Measurements from ENCODE around the gene CAMK1. TPM values are rescaled to one million over a fixed set of nuclear protein-coding genes. Genes with fewer than 3 reads are reported as not detected.
A peak's percentile ranks its signal among the peaks of the same experiment; 100 is the strongest.

CAMK1 gene
- total RNA-seq, 2 donors from 2014 or later, result 10.9 to 34.9 TPM

DNA sequence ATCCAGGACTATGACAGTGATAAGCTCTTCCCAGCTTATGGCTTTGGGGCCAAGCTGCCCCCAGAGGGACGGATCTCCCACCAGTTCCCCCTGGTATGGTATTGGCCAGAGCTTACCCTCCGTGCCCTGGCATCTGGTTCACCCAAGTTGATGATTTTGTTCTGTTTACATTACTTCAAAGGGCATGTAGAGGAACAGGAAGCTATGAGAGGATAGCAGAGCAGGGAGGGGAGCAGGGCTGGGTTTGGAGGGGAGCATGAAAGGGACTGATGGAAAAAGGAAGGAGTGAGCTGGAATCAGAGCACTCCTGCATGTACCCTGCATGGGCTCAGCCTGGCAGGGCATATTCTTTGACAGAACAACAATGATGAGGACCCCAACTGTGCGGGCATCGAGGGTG is 51.6 kb downstream of the CAMK1 start:
- no peaks in the 10 kb centered on the region for H3K9me3 ChIP-seq
- H3K36me3 ChIP-seq (replicated peaks in 1 of 2; ENCODE audit: insufficient read depth in 1 of 2, low read depth in 2 of 2), result no peaks in the 10 kb centered on the region
- DNase-seq, result no peak
- WGBS, 2 donors, result 48 to 49% methylated on average over 4 of the region's 4 CpGs
- TF ChIP-seq POLR2A (IDR thresholded peaks at IDR 0.05), result no peak
- TF ChIP-seq, protein P1, sequence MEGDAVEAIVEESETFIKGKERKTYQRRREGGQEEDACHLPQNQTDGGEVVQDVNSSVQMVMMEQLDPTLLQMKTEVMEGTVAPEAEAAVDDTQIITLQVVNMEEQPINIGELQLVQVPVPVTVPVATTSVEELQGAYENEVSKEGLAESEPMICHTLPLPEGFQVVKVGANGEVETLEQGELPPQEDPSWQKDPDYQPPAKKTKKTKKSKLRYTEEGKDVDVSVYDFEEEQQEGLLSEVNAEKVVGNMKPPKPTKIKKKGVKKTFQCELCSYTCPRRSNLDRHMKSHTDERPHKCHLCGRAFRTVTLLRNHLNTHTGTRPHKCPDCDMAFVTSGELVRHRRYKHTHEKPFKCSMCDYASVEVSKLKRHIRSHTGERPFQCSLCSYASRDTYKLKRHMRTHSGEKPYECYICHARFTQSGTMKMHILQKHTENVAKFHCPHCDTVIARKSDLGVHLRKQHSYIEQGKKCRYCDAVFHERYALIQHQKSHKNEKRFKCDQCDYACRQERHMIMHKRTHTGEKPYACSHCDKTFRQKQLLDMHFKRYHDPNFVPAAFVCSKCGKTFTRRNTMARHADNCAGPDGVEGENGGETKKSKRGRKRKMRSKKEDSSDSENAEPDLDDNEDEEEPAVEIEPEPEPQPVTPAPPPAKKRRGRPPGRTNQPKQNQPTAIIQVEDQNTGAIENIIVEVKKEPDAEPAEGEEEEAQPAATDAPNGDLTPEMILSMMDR (IDR thresholded peaks at IDR 0.05), result no peak
- H3K4me1 ChIP-seq, result peaks cover 6% of the 10 kb centered on the region
- no peak overlapping the region for H3K27ac ChIP-seq
- no peak for ATAC-seq
- intact Hi-C loops (cut with DNase I), result no loop called here
- no peaks in the 10 kb centered on the region for H3K27me3 ChIP-seq
- H3K4me3 ChIP-seq, result no peak overlapping the region

DNA sequence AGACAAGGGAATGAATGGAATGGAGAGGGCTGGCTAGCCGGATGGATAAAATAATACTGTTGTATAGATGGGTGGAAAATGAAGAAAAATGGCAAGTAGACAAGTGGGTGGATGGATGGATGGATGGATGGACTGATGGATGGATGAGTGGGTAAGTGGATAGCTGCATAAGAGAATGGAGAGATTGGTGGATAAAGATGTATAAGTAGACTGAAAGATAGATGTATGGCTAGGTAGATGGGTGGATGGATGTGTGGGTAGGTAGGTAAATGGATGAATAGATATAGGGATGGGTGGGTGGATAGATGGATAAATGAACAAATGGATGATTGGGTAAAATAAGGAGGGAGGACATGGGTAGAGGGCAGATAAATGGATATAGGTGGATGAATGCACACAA is 52.2 kb downstream of the CAMK1 start:
- H3K27ac ChIP-seq, result no peak overlapping the region
- intact Hi-C loops (cut with DNase I), result no loop called here
- 46 to 62% methylated on average over 1 of the region's 1 CpG for WGBS, 2 donors
- H3K36me3 ChIP-seq (replicated peaks in 1 of 2; ENCODE audit: insufficient read depth in 1 of 2, low read depth in 2 of 2), result no peaks in the 10 kb centered on the region
- ATAC-seq (no peak), DNase-seq (no peak)
- H3K9me3 ChIP-seq, result no peaks in the 10 kb centered on the region
- no peak for TF ChIP-seq POLR2A (IDR thresholded peaks at IDR 0.05)
- TF ChIP-seq, protein P1 (IDR thresholded peaks at IDR 0.05), result no peak
- H3K4me3 ChIP-seq, result no peak overlapping the region
- H3K4me1 ChIP-seq, result peaks cover 6% of the 10 kb centered on the region
- no peaks in the 10 kb centered on the region for H3K27me3 ChIP-seq

DNA sequence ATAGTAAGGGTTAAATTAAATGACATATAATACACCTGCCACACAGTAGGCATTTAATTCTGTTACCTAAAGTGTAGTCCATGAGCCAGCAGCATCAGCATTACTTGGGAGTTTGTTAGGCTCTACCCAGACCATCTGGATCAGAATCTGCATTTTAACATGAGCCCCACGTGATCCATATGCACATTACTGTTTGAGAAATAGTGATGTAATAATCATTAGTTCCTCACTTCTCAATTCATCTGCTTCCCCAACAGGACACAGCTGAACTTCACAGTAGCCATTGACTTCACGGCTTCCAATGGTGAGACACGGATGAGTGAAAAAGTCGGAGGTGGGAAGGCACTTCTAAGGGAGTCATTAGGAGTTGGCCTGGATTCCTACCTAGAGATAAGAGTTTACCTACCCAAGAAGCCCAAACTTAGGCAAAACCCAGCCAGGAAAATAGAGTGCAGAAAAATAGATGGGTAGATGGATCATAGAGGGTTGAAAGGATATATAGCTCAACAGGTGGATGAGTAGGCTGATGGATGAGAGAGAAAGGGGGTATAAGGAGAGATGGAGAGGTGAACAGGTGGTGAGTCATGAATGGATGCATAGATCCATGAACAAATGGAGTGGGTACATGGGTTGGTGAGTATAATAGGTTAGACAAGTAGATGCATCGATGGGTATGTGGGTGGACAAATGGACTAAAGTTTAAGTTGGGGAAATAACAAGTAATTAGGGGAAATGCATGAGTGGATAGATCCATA is 52.8 kb downstream of the CAMK1 start:
- H3K27ac ChIP-seq, result no peak overlapping the region
- intact Hi-C loops (cut with DNase I), result no loop called here
- 59 to 74% methylated on average over 5 of the region's 5 CpGs for WGBS, 2 donors
- no peaks in the 10 kb centered on the region for H3K36me3 ChIP-seq (replicated peaks in 1 of 2; ENCODE audit: insufficient read depth in 1 of 2, low read depth in 2 of 2)
- ATAC-seq (no peak), DNase-seq (no peak)
- TF ChIP-seq, protein P1 (IDR thresholded peaks at IDR 0.05), result no peak
- TF ChIP-seq POLR2A (IDR thresholded peaks at IDR 0.05), result no peak
- H3K27me3 ChIP-seq, result no peaks in the 10 kb centered on the region
- no peak overlapping the region for H3K4me3 ChIP-seq
- H3K4me1 ChIP-seq, result peaks cover 6% of the 10 kb centered on the region
- no peaks in the 10 kb centered on the region for H3K9me3 ChIP-seq

DNA sequence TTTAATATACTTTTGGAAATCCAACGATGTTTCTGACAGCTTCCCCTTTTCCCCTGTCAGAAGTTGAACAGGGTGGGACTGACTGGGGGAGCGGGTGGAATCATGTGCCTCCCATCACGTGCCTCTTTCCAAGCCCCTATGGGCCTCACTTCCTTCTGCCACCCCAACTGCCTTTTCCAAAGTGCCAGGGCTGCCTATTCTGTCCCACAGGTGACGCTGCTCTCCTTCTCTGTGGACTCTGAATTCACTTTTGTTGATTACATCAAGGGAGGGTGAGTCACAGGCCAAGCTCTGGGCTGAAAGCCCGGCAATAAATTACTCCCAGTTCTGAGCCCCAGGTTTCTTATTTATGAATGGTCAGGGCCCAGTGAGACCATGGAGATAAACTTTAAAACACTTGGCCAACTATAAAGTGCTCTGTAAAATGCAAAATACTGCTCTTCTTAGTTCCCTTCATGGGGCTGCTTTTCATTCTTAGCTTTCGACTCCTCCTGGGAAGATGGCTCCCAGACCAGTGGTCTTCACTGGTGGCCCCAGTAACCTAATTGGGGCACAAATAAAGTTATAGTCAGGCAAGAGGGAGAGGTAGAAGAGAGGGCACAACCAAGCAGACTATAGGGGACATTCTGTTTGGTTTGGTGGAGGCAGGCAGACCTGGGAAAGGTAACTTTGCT is 53.8 kb downstream of the CAMK1 start:
- ATAC-seq (peak; percentile 99), DNase-seq (peak; percentile 71 to 86 (median 80))
- Histone ChIP-seq H3K27ac (peak overlapping the region in 1 of 4 donors; percentile 52), H3K4me1 (peaks cover 6% of the 10 kb centered on the region), H3K4me3 (no peak overlapping the region), H3K9me3 (no peaks in the 10 kb centered on the region), H3K27me3 (no peaks in the 10 kb centered on the region), H3K36me3 (replicated peaks in 1 of 2; ENCODE audit: insufficient read depth in 1 of 2, low read depth in 2 of 2) (no peaks in the 10 kb centered on the region)
- intact Hi-C loops (cut with DNase I), result no loop called here
- WGBS, 2 donors, result 27 to 33% methylated on average over 5 to 6 of the region's 6 CpGs
- TF ChIP-seq, protein P1 (IDR thresholded peaks at IDR 0.05), result peak; percentile 30 to 95 (median 80)
- TF ChIP-seq POLR2A (IDR thresholded peaks at IDR 0.05), result no peak

Data from body of pancreas (tissue), 4 donors.